Astrocyte (in vitro differentiated cells and primary cell): ENCODE results near the gene CCR6. TPM values are rescaled to one million over a fixed set of nuclear protein-coding genes. Genes with fewer than 3 reads are reported as not detected.
"Not testable (repeated sequence)": the region's sequence is repeated elsewhere in the genome, so short reads cannot be mapped to it uniquely, and the experiment has no call there.

Experiments used
- DNase-seq: peaks from one replicate; pipeline ENCODE4 v3.0.0-alpha.2; 2010; ENCODE audit warnings: low read depth
- FAIRE-seq: peaks from 2 replicates; lab custom pipeline; 2011; peaks lifted over from hg19 to GRCh38; lab: Jason Lieb, UNC
- H2AFZ ChIP-seq: 2 replicates; pipeline ENCODE4 v1.6.0; 2012; ENCODE audit warnings: low read depth, low read length, inconsistent platforms
- H3K27ac ChIP-seq: 2 replicates; pipeline ENCODE4 v1.5.1; 2011; ENCODE audit warnings: low read depth, low read length, inconsistent platforms
- H3K27me3 ChIP-seq: 2 replicates; pipeline ENCODE4 v1.6.0; 2011; ENCODE audit warnings: low read length, inconsistent platforms; ENCODE audit not compliant: insufficient read depth
- H3K36me3 ChIP-seq: 2 replicates; pipeline ENCODE4 v1.5.1; 2011; ENCODE audit warnings: low read length, inconsistent platforms; ENCODE audit not compliant: insufficient read depth
- H3K4me1 ChIP-seq: 2 replicates; pipeline ENCODE4 v1.5.1; 2011; ENCODE audit warnings: low read length, inconsistent platforms; ENCODE audit not compliant: insufficient read depth
- H3K4me2 ChIP-seq: 2 replicates; pipeline ENCODE4 v1.6.0; 2012; ENCODE audit warnings: low read length, inconsistent platforms
- H3K4me3 ChIP-seq: 2 replicates; pipeline ENCODE4 v1.5.1; 2011; ENCODE audit warnings: low read depth, mild to moderate bottlenecking, low read length, inconsistent platforms; ENCODE audit not compliant: insufficient read depth
- H3K79me2 ChIP-seq: 2 replicates; pipeline ENCODE4 v1.6.0; 2012; ENCODE audit warnings: mild to moderate bottlenecking, low read length, inconsistent platforms; ENCODE audit not compliant: insufficient read depth
- H3K9ac ChIP-seq: 2 replicates; pipeline ENCODE4 v1.6.0; 2012; ENCODE audit warnings: mild to moderate bottlenecking, low read length, inconsistent platforms
- H3K9me3 ChIP-seq: 2 replicates; pipeline ENCODE4 v1.5.1; 2012; ENCODE audit warnings: low read depth, mild to moderate bottlenecking, low read length, inconsistent platforms; ENCODE audit not compliant: insufficient read depth
- H4K20me1 ChIP-seq: 2 replicates; pipeline ENCODE4 v1.6.0; 2012; ENCODE audit warnings: low read length, inconsistent platforms; ENCODE audit not compliant: insufficient read depth
- H3K27ac Mint-ChIP-seq: one replicate; pipeline ENCODE4 v1.8.0; 2021; ENCODE audit warnings: mild to moderate bottlenecking, mixed read lengths; ENCODE audit not compliant: unreplicated experiment
- H3K27me3 Mint-ChIP-seq: one replicate; pipeline ENCODE4 v1.8.0; 2021; ENCODE audit warnings: low read depth, mixed read lengths; ENCODE audit not compliant: unreplicated experiment
- H3K36me3 Mint-ChIP-seq: one replicate; pipeline ENCODE4 v1.8.0; 2021; ENCODE audit warnings: low read depth, mixed read lengths; ENCODE audit not compliant: unreplicated experiment
- H3K4me1 Mint-ChIP-seq: one replicate; pipeline ENCODE4 v1.8.0; 2021; ENCODE audit warnings: low read depth, mixed read lengths; ENCODE audit not compliant: unreplicated experiment
- H3K4me3 Mint-ChIP-seq: one replicate; pipeline ENCODE4 v1.8.0; 2021; ENCODE audit warnings: mild to moderate bottlenecking, moderate library complexity, mixed read lengths; ENCODE audit not compliant: unreplicated experiment
- H3K9me3 Mint-ChIP-seq: one replicate; pipeline ENCODE4 v1.8.0; 2021; ENCODE audit warnings: mild to moderate bottlenecking, mixed read lengths; ENCODE audit not compliant: unreplicated experiment
- total RNA-seq: library from RNA; stranded (reverse); gene quantifications from 2 replicates; pipeline ENCODE4 v1.2.1, GENCODE V29; 2021

CCR6 gene
- total RNA-seq, 1 donor from 2014 or later, result not detected

- FAIRE-seq, H3K4me1 ChIP-seq, H3K4me3 ChIP-seq, H3K4me3 Mint-ChIP-seq, H3K9ac ChIP-seq, H3K36me3 Mint-ChIP-seq, H3K27ac ChIP-seq, H3K9me3 Mint-ChIP-seq, H3K4me2 ChIP-seq, H3K79me2 ChIP-seq, DNase-seq, H2AFZ ChIP-seq, H3K9me3 ChIP-seq, H3K27ac Mint-ChIP-seq, H3K4me1 Mint-ChIP-seq, H3K36me3 ChIP-seq, H4K20me1 ChIP-seq, H3K27me3 ChIP-seq: not testable (repeated sequence)
- peaks cover 31% of the 10 kb centered on the region for H3K27me3 Mint-ChIP-seq
Measured at GRCh38 chr6:167168296-167168695, 45.4 kb downstream of the CCR6 start.

GRCh38 chr6:167169867-167170266 lies 47.0 kb downstream of the CCR6 start:
- not testable (repeated sequence) for H3K4me1 ChIP-seq, H3K4me2 ChIP-seq, H4K20me1 ChIP-seq, H3K4me3 Mint-ChIP-seq, H3K4me1 Mint-ChIP-seq, H3K79me2 ChIP-seq, H3K27me3 ChIP-seq, H3K9me3 Mint-ChIP-seq, H3K27ac ChIP-seq, H3K9me3 ChIP-seq, H3K36me3 Mint-ChIP-seq, H3K36me3 ChIP-seq, DNase-seq, FAIRE-seq, H3K4me3 ChIP-seq, H3K9ac ChIP-seq, H2AFZ ChIP-seq, H3K27ac Mint-ChIP-seq
- H3K27me3 Mint-ChIP-seq, result peaks cover 22% of the 10 kb centered on the region

- not testable (repeated sequence) for H3K4me2 ChIP-seq, DNase-seq, H3K36me3 ChIP-seq, H3K9me3 ChIP-seq, H3K27ac ChIP-seq, H3K79me2 ChIP-seq, H3K4me1 Mint-ChIP-seq, H3K4me3 ChIP-seq, H3K36me3 Mint-ChIP-seq, H3K4me3 Mint-ChIP-seq, H2AFZ ChIP-seq, H3K9ac ChIP-seq, H3K27ac Mint-ChIP-seq, H4K20me1 ChIP-seq, H3K9me3 Mint-ChIP-seq, FAIRE-seq, H3K27me3 ChIP-seq, H3K4me1 ChIP-seq
- peaks cover 20% of the 10 kb centered on the region for H3K27me3 Mint-ChIP-seq
Measured at GRCh38 chr6:167171300-167171699, 48.4 kb downstream of the CCR6 start.

- H3K27me3 ChIP-seq, result not testable (repeated sequence)
Measured at GRCh38 chr6:167172011-167172410, 49.1 kb downstream of the CCR6 start.

GRCh38 chr6:167177271-167177670 lies 54.4 kb downstream of the CCR6 start:
- not testable (repeated sequence) for H4K20me1 ChIP-seq, H3K4me2 ChIP-seq, H3K4me1 ChIP-seq, H3K4me1 Mint-ChIP-seq, H3K27ac Mint-ChIP-seq, H3K36me3 ChIP-seq, FAIRE-seq, H3K9me3 ChIP-seq, H3K36me3 Mint-ChIP-seq, H3K4me3 Mint-ChIP-seq, DNase-seq, H3K27me3 ChIP-seq, H3K9me3 Mint-ChIP-seq, H3K4me3 ChIP-seq, H3K79me2 ChIP-seq, H3K27me3 Mint-ChIP-seq, H2AFZ ChIP-seq, H3K27ac ChIP-seq, H3K9ac ChIP-seq

More at GRCh38 chr6:167172011-167172410, 49.1 kb downstream of the CCR6 start:
- H3K4me1 Mint-ChIP-seq, FAIRE-seq, H3K27ac Mint-ChIP-seq, H3K79me2 ChIP-seq, H3K36me3 Mint-ChIP-seq, H2AFZ ChIP-seq, H3K4me3 Mint-ChIP-seq, H4K20me1 ChIP-seq, H3K27ac ChIP-seq, H3K4me2 ChIP-seq, DNase-seq, H3K4me3 ChIP-seq, H3K9me3 Mint-ChIP-seq, H3K9me3 ChIP-seq, H3K36me3 ChIP-seq, H3K9ac ChIP-seq, H3K4me1 ChIP-seq: not testable (repeated sequence)
- H3K27me3 Mint-ChIP-seq, result peaks cover 17% of the 10 kb centered on the region

- H3K36me3 Mint-ChIP-seq, H3K9me3 Mint-ChIP-seq, H3K36me3 ChIP-seq, H3K9ac ChIP-seq, H4K20me1 ChIP-seq, H3K79me2 ChIP-seq, H3K4me2 ChIP-seq, H3K27me3 Mint-ChIP-seq, H3K4me1 ChIP-seq, H3K4me3 ChIP-seq, H3K27ac ChIP-seq, H3K4me1 Mint-ChIP-seq, H3K27me3 ChIP-seq, FAIRE-seq, H3K4me3 Mint-ChIP-seq, DNase-seq, H3K27ac Mint-ChIP-seq, H2AFZ ChIP-seq, H3K9me3 ChIP-seq: not testable (repeated sequence)
Measured at GRCh38 chr6:167178896-167179655, 56.2 kb downstream of the CCR6 start.
